H1 (cell line): ENCODE data around the gene MAN1C1. TPM values are rescaled to one million over a fixed set of nuclear protein-coding genes. Genes with fewer than 3 reads are reported as not detected.

Experiments
- CTCF ChIA-PET: fragments of 300-600 bp; sonication (Branson Sonifier 250); formaldehyde crosslinking; loops from one replicate; lab custom pipeline; 2021; ENCODE audit not compliant: partially characterized antibody; lab: Charles Lee
- POLR2A ChIA-PET: fragments of 300-600 bp; sonication (Branson Sonifier 250); formaldehyde crosslinking; loops from one replicate; lab custom pipeline; 2021; ENCODE audit warnings: inconsistent platforms; ENCODE audit not compliant: partially characterized antibody; lab: Charles Lee
- DNase-seq, 2 experiments: peaks; one replicate each; pipeline versions ENCODE4 v3.0.0 to v3.0.0-alpha.2; 2010 to 2022; ENCODE audit warnings: low spot score in 2 of 2, low read depth in 1 of 2, mixed read lengths in 1 of 2
- FAIRE-seq: peaks from 2 replicates; lab custom pipeline; 2011; peaks lifted over from hg19 to GRCh38; lab: Jason Lieb, UNC
- H2AFZ ChIP-seq: 2 replicates; pipeline ENCODE4 v1.8.1; 2012; ENCODE audit warnings: low read length, inconsistent platforms
- H2AK5ac ChIP-seq: 2 replicates; pipeline ENCODE4 v1.6.1; 2013; ENCODE audit warnings: low read depth, low read length
- H2BK120ac ChIP-seq: replicated peaks from 2 replicates; pipeline ENCODE3; 2013; ENCODE audit warnings: low read depth, low read length, inconsistent platforms
- H2BK12ac ChIP-seq: 2 replicates; pipeline ENCODE4 v1.6.1; 2013; ENCODE audit warnings: low read depth, low read length
- H2BK15ac ChIP-seq: 2 replicates; pipeline ENCODE4 v1.6.1; 2013; ENCODE audit warnings: low read length
- H2BK20ac ChIP-seq: 2 replicates; pipeline ENCODE4 v1.6.1; 2013; ENCODE audit warnings: low read length
- H2BK5ac ChIP-seq: 2 replicates; pipeline ENCODE4 v1.6.1; 2013; ENCODE audit warnings: low read depth, low read length
- H3K14ac ChIP-seq: 2 replicates; pipeline ENCODE4 v1.6.1; 2013; ENCODE audit warnings: inconsistent platforms; ENCODE audit not compliant: insufficient read length
- H3K18ac ChIP-seq: 2 replicates; pipeline ENCODE4 v1.6.1; 2013; ENCODE audit warnings: low read length; ENCODE audit errors: extremely low read depth
- H3K23ac ChIP-seq: 2 replicates; pipeline ENCODE4 v1.6.1; 2013; ENCODE audit warnings: inconsistent platforms; ENCODE audit not compliant: insufficient read length
- H3K23me2 ChIP-seq: 2 replicates; pipeline ENCODE4 v1.6.1; 2013; ENCODE audit warnings: low read depth, low read length
- H3K27ac ChIP-seq: 2 replicates; pipeline ENCODE4 v1.6.1; 2011; ENCODE audit warnings: low read depth, low read length, inconsistent platforms
- H3K27me3 ChIP-seq, 4 experiments: replicated peaks in 1 of 4; 1 replicate in 1 of 4; 2 replicates in 3 of 4; pipeline versions ENCODE4 v1.6.1 to v1.8.1; 2011 to 2013; ENCODE audit warnings: low read length in 3 of 4, mild to moderate bottlenecking in 3 of 4, inconsistent platforms in 2 of 4, mixed read lengths in 2 of 4, moderate library complexity in 1 of 4; ENCODE audit not compliant: control insufficient read depth in 3 of 4, insufficient read depth in 3 of 4; ENCODE audit errors: extremely low read depth in 1 of 4
- H3K36me3 ChIP-seq, 4 experiments: 2 replicates each; pipeline versions ENCODE4 v1.6.1 to v1.8.1; 2011 to 2013; ENCODE audit warnings: mild to moderate bottlenecking in 4 of 4, low read length in 3 of 4, moderate library complexity in 2 of 4, control low read depth in 1 of 4, inconsistent platforms in 1 of 4; ENCODE audit not compliant: insufficient read depth in 4 of 4, control insufficient read depth in 2 of 4
- H3K4ac ChIP-seq: replicated peaks from 2 replicates; pipeline ENCODE3; 2013; ENCODE audit warnings: low read length, low read depth, mixed read lengths, inconsistent platforms; ENCODE audit not compliant: insufficient read length
- H3K4me1 ChIP-seq, 4 experiments: replicated peaks in 1 of 4; 1 replicate in 1 of 4; 2 replicates in 3 of 4; pipeline versions ENCODE4 v1.6.1 to v1.8.1; 2011 to 2013; ENCODE audit warnings: low read length in 3 of 4, inconsistent platforms in 2 of 4, mixed read lengths in 1 of 4; ENCODE audit not compliant: insufficient read depth in 4 of 4, control insufficient read depth in 3 of 4
- H3K4me2 ChIP-seq, 2 experiments: 2 replicates each; pipeline versions ENCODE4 v1.6.1 to v1.8.1; 2011 to 2013; ENCODE audit warnings: low read depth in 2 of 2, low read length in 2 of 2, control low read depth in 1 of 2, inconsistent platforms in 1 of 2, mild to moderate bottlenecking in 1 of 2; ENCODE audit not compliant: insufficient read depth in 1 of 2
- H3K4me3 ChIP-seq, 4 experiments: fragments of 200-600, 300-600 bp in 1 of 4; sonication (generic), shearing (Covaris generic), sonication (Bioruptor Twin) in 1 of 4; 2 replicates each; pipeline versions ENCODE4 v1.5.1 to v1.8.1; 2011 to 2016; ENCODE audit warnings: low read length in 4 of 4, low read depth in 3 of 4, control low read depth in 2 of 4, inconsistent platforms in 2 of 4, mild to moderate bottlenecking in 2 of 4, mixed read lengths in 1 of 4, moderate library complexity in 1 of 4; ENCODE audit not compliant: insufficient read depth in 2 of 4; ENCODE audit errors: extremely low read depth in 1 of 4
- H3K56ac ChIP-seq: replicated peaks from 2 replicates; pipeline ENCODE3; 2013; ENCODE audit warnings: low read depth, mild to moderate bottlenecking, mixed read lengths, low read length, inconsistent platforms; ENCODE audit not compliant: insufficient read length
- H3K79me1 ChIP-seq: 2 replicates; pipeline ENCODE4 v1.6.1; 2013; ENCODE audit warnings: low read depth, low read length, control low read depth
- H3K79me2 ChIP-seq, 2 experiments: 2 replicates each; pipeline versions ENCODE4 v1.6.1 to v1.8.1; 2012 to 2013; ENCODE audit warnings: low read length in 2 of 2, mild to moderate bottlenecking in 2 of 2, inconsistent platforms in 1 of 2; ENCODE audit not compliant: insufficient read depth in 2 of 2, control insufficient read depth in 1 of 2
- H3K9ac ChIP-seq, 4 experiments: replicated peaks in 1 of 4; 1 replicate in 1 of 4; 2 replicates in 3 of 4; pipeline versions ENCODE4 v1.6.1 to v1.8.1; 2011 to 2013; ENCODE audit warnings: low read depth in 3 of 4, low read length in 3 of 4, control low read depth in 2 of 4, mild to moderate bottlenecking in 2 of 4, moderate library complexity in 2 of 4, inconsistent platforms in 1 of 4; ENCODE audit errors: extremely low read depth in 1 of 4
- H3K9me3 ChIP-seq, 2 experiments: 2 replicates each; pipeline versions ENCODE4 v1.6.1 to v1.8.1; 2012 to 2013; ENCODE audit warnings: mild to moderate bottlenecking in 2 of 2, moderate library complexity in 2 of 2, control low read depth in 1 of 2, inconsistent platforms in 1 of 2, low read depth in 1 of 2, low read length in 1 of 2, mixed read lengths in 1 of 2; ENCODE audit not compliant: insufficient read depth in 2 of 2
- H4K20me1 ChIP-seq, 2 experiments: replicated peaks in 1 of 2; 2 replicates each; pipeline versions ENCODE3 to v1.8.1; 2011 to 2013; ENCODE audit warnings: inconsistent platforms in 2 of 2, low read length in 2 of 2, mild to moderate bottlenecking in 1 of 2; ENCODE audit not compliant: insufficient read depth in 2 of 2, control insufficient read depth in 1 of 2
- H4K5ac ChIP-seq: 2 replicates; pipeline ENCODE4 v1.6.1; 2013; ENCODE audit warnings: low read length, low read depth, mixed read lengths, inconsistent platforms; ENCODE audit not compliant: insufficient read length
- H4K8ac ChIP-seq: 2 replicates; pipeline ENCODE4 v1.8.0; 2013; ENCODE audit warnings: mild to moderate bottlenecking, moderate library complexity, low read length, inconsistent platforms; ENCODE audit not compliant: insufficient read depth; ENCODE audit errors: extremely low read depth
- H4K91ac ChIP-seq: replicated peaks from 2 replicates; pipeline ENCODE3; 2013; ENCODE audit warnings: low read length, mixed read lengths, inconsistent platforms; ENCODE audit not compliant: insufficient read length
- BACH1 ChIP-seq: IDR thresholded peaks from 2 replicates; pipeline ENCODE4 v1.6.1; 2012; ENCODE audit warnings: low read length, improper control_type of control experiment
- CHD2 ChIP-seq: IDR thresholded peaks from 2 replicates; pipeline ENCODE4 v1.6.1; 2012; ENCODE audit warnings: low read length, improper control_type of control experiment
- GTF2F1 ChIP-seq: IDR thresholded peaks from 2 replicates; pipeline ENCODE4 v1.6.1; 2012; ENCODE audit warnings: low read depth, low read length, improper control_type of control experiment, borderline replicate concordance
- HDAC6 ChIP-seq: IDR thresholded peaks from one replicate; pipeline ENCODE4 v1.7.1; 2012; ENCODE audit warnings: low read depth, mild to moderate bottlenecking, inconsistent platforms, low read length, moderate library complexity
- KDM4A ChIP-seq: IDR thresholded peaks from one replicate; pipeline ENCODE4 v1.7.1; 2012; ENCODE audit warnings: low read depth, mild to moderate bottlenecking, moderate library complexity, low read length, inconsistent platforms; ENCODE audit not compliant: severe bottlenecking
- POU5F1 ChIP-seq: IDR thresholded peaks from 2 replicates; pipeline ENCODE4 v1.6.1; 2011; ENCODE audit warnings: low read depth, mild to moderate bottlenecking, low read length, moderate library complexity
- RXRA ChIP-seq: IDR thresholded peaks from 2 replicates; pipeline ENCODE4 v1.6.1; 2011; ENCODE audit warnings: low read depth, mild to moderate bottlenecking, low read length, moderate library complexity; ENCODE audit not compliant: insufficient read depth
- SAP30 ChIP-seq: fragments of 300-600 bp; sonication (generic); IDR thresholded peaks from 2 replicates; pipeline ENCODE4 v1.7.1; 2012; ENCODE audit warnings: low read length, moderate library complexity, mild to moderate bottlenecking, inconsistent platforms; ENCODE audit not compliant: insufficient read depth, insufficient replicate concordance
- SP2 ChIP-seq: IDR thresholded peaks from 2 replicates; pipeline ENCODE4 v1.6.1; 2012; ENCODE audit warnings: mild to moderate bottlenecking, low read length, inconsistent platforms
- SUZ12 ChIP-seq: fragments of 200-600 bp; sonication (generic); IDR thresholded peaks from 2 replicates; pipeline ENCODE4 v1.6.1; 2012; ENCODE audit warnings: mild to moderate bottlenecking, inconsistent platforms, low read length, moderate library complexity, mixed read lengths
- TEAD4 ChIP-seq: IDR thresholded peaks from 2 replicates; pipeline ENCODE4 v1.6.1; 2012; ENCODE audit warnings: low read depth, low read length, inconsistent platforms, mixed read lengths
- WGBS, 2 experiments: shearing (Covaris generic) in 1 of 2; methylation state at CpG; one replicate each; pipeline versions ENCODE4 v1.1.6 to v1.1.7; 2013 to 2015; ENCODE audit warnings: low lambda C conversion rate in 2 of 2, mixed read lengths in 2 of 2, inconsistent platforms in 1 of 2, low coverage in 1 of 2, missing lambda C conversion rate in 1 of 2; ENCODE audit not compliant: insufficient replicate concordance in 2 of 2, insufficient coverage in 1 of 2, insufficient read length in 1 of 2; ENCODE audit errors: extremely low coverage in 1 of 2, missing lambda C conversion rate in 1 of 2; 5-methylcytosine and 5-hydroxymethylcytosine counted together
- polyA plus RNA-seq, 7 experiments: library from polyadenylated mRNA; depleted of rRNA in 3 of 7; stranded (reverse) in 5 of 7; unstranded in 2 of 7; fragments of >200 nt in 5 of 7; fragments of 200-250 nt in 2 of 7; gene quantifications; 1 replicate in 5 of 7; 2 replicates in 1 of 7; 4 replicates in 1 of 7; pipeline versions ENCODE4 v1.2.1 to v1.2.3, GENCODE V29; 2011 to 2013; ENCODE audit warnings: missing spikeins in 2 of 7, mixed read lengths in 2 of 7
- total RNA-seq: library from RNA; stranded (reverse); fragmentation: NEBNext Ultra II Directional; extraction: Animal tissue kit (Norgen Biotek cat#: 25700); gene quantifications from 2 replicates; pipeline ENCODE4 v1.2.1, GENCODE V29; 2021
- TF ChIP-seq, protein P1 (sequence below): IDR thresholded peaks from 2 replicates; pipeline ENCODE4 v1.6.1; 2012; ENCODE audit warnings: inconsistent platforms

MAN1C1 gene
- total and polyA plus RNA-seq, 2 of the 8 experiments (the other 6 are each of a cell fraction or from before 2014, with no cell fraction given) = 7.8 to 15.2 TPM

DNA sequence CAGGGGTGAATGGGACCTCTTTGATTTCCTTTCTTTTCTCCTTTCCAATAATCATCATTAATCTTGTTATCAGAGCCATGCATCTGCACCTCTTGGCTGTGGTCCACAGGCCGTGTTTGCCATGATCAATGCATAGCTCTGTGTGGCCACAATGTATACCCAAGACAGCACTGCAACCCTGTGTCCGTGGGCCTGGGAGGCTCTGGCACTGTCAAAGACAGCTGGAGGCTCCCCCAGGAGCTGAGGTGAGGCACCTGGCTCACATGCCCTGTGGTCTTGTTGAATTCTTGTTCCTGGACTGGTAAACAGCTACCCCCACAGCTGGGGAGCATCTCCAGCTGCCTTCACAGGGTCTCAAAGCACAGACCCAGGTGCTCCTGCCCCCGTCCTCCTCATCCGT lies 116.2 kb downstream of the MAN1C1 start:
- Histone ChIP-seq H3K9ac (no peak overlapping the region; a peak in 1 of 7 replicates), H3K79me2 (no peaks in the 10 kb centered on the region), H3K27ac (no peak overlapping the region), H3K56ac (no peak overlapping the region), H2BK15ac (no peak overlapping the region), H4K91ac (no peak overlapping the region), H2AK5ac (no peak overlapping the region), H3K79me1 (no peaks in the 10 kb centered on the region), H3K18ac (no peak overlapping the region), H3K4me2 (no peak overlapping the region), H4K20me1 (no peaks in the 10 kb centered on the region), H2AFZ (no peak overlapping the region), H3K36me3 (no peaks in the 10 kb centered on the region), H3K4me1 (peaks cover 0 to 6% (median under 1%) of the 10 kb centered on the region in 4 experiments; a peak in 2 of 7 replicates), H3K23me2 (no peaks in the 10 kb centered on the region), H3K4ac (no peak overlapping the region), H3K23ac (no peak overlapping the region), H4K5ac (no peak overlapping the region), H3K4me3 (no peak overlapping the region), H4K8ac (no peak overlapping the region), H2BK5ac (peak overlapping the region; percentile 32; the same call in 1 of the 2 replicates), H2BK12ac (no peak overlapping the region), H3K27me3 (no peaks in the 10 kb centered on the region), H3K9me3 (no peaks in the 10 kb centered on the region), H3K14ac (no peak overlapping the region), H2BK20ac (no peak overlapping the region), H2BK120ac (no peak overlapping the region)
- FAIRE-seq = no peak
- DNase-seq = no peak
- CTCF ChIA-PET = interaction anchor here (1.8 kb wide), 2 partner anchors 11 to 124 kb away, joined by 5 read pairs; no protein-coding TSS in a partner anchor
- POLR2A ChIA-PET = interaction anchor here (0.9 kb wide), 1 partner anchor 11 kb away, joined by 3 read pairs; no protein-coding TSS in a partner anchor
- WGBS, 2 experiments = 88% methylated on average over 4 of the region's 4 CpGs; no CpG with 5 or more reads in 1 of the 2 experiments
- TF ChIP-seq HDAC6 (no peak), RXRA (no peak), SP2 (no peak), BACH1 (no peak), SAP30 (no peak), POU5F1 (no peak), CHD2 (no peak), TEAD4 (no peak), KDM4A (no peak), GTF2F1 (no peak), SUZ12 (no peak)
- TF ChIP-seq, protein P1, sequence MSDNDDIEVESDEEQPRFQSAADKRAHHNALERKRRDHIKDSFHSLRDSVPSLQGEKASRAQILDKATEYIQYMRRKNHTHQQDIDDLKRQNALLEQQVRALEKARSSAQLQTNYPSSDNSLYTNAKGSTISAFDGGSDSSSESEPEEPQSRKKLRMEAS = no peak
